Heart left ventricle (tissue), 16 donors: ENCODE results near the gene MAPKAP1. TPM values are rescaled to one million over a fixed set of nuclear protein-coding genes. Genes with fewer than 3 reads are reported as not detected.
"Not testable (repeated sequence)": the region's sequence is repeated elsewhere in the genome, so short reads cannot be mapped to it uniquely, and the experiment has no call there.

ENCODE experiments used
- ATAC-seq, 4 donors: fragments of 200-7000 bp; cut with Tn5 transposase; one replicate each; pipeline ENCODE4 v1.9.1; 2020 to 2022; ENCODE audit warnings: moderate library complexity in 4 of 4, mild to moderate bottlenecking in 3 of 4, moderate number of reproducible peaks in 1 of 4
- DNase-seq, 5 donors: peaks; one replicate each; pipeline ENCODE4 v3.0.0-alpha.2; 2020
- H3K27ac ChIP-seq, 12 donors: fragments of 200-600 bp; sonication (generic) in 4 of 12; one replicate each; pipeline versions ENCODE4 v1.5.0 to v1.8.0; 2016 to 2022; ENCODE audit warnings: mild to moderate bottlenecking in 2 of 12
- H3K27me3 ChIP-seq, 9 donors: fragments of 200-600 bp; sonication (generic) in 2 of 9; one replicate each; pipeline versions ENCODE4 v1.5.1 to v1.8.0; 2016 to 2022; ENCODE audit warnings: mild to moderate bottlenecking in 3 of 9
- H3K36me3 ChIP-seq, 9 donors: fragments of 200-600 bp; sonication (generic) in 2 of 9; one replicate each; pipeline versions ENCODE4 v1.5.0 to v1.8.0; 2018 to 2022; ENCODE audit warnings: mild to moderate bottlenecking in 2 of 9
- H3K4me1 ChIP-seq, 12 donors: fragments of 200-600 bp; sonication (generic) in 4 of 12; one replicate each; pipeline versions ENCODE4 v1.5.0 to v1.8.0; 2016 to 2022; ENCODE audit warnings: mild to moderate bottlenecking in 3 of 12
- H3K4me3 ChIP-seq, 12 donors: fragments of 200-600 bp; sonication (generic) in 4 of 12; one replicate each; pipeline versions ENCODE4 v1.5.0 to v1.8.0; 2017 to 2022; ENCODE audit warnings: mild to moderate bottlenecking in 9 of 12, moderate library complexity in 4 of 12
- H3K9me3 ChIP-seq, 12 donors: fragments of 200-600 bp; sonication (generic) in 4 of 12; one replicate each; pipeline versions ENCODE4 v1.5.0 to v1.8.0; 2016 to 2022; ENCODE audit warnings: mild to moderate bottlenecking in 1 of 12
- CTCF ChIP-seq, 12 donors: fragments of 200-600 bp; sonication (generic) in 4 of 12; IDR thresholded peaks; one replicate each; pipeline versions ENCODE4 v1.5.0 to v1.8.0; 2018 to 2022; ENCODE audit warnings: antibody characterized with exemption in 12 of 12, mild to moderate bottlenecking in 5 of 12
- POLR2A ChIP-seq, 2 donors: fragments of 450-650 bp; IDR thresholded peaks; one replicate each; pipeline ENCODE4 v1.6.1; 2017; ENCODE audit warnings: antibody characterized with exemption in 2 of 2, mild to moderate bottlenecking in 2 of 2, moderate library complexity in 2 of 2
- WGBS, 4 donors: extraction: QIAGEN DNeasy Blood & Tissue Kit in 2 of 4; methylation state at CpG; one replicate each; pipeline versions ENCODE4 v1.1.5 to v1.1.7; 2013 to 2018; 5-methylcytosine and 5-hydroxymethylcytosine counted together
- intact Hi-C, 10 donors: fragments of 100-400 bp; cut with DNase I; formaldehyde crosslinking; loops; one replicate each; pipeline versions ENCODE4 v1.11.1 to v1.14.2; 2022
- polyA plus RNA-seq, 2 donors: library from polyadenylated mRNA; stranded (reverse); fragments of 200-250 nt; gene quantifications; one replicate each; pipeline ENCODE4 v1.2.3, GENCODE V29; 2013
- total RNA-seq, 9 donors: library from RNA; depleted of rRNA in 2 of 9; stranded (reverse); fragments of >200 nt in 2 of 9; fragmentation: NEBNext Ultra II Directional in 3 of 9; extraction: Animal tissue kit (Norgen Biotek cat#: 25700) in 3 of 9; gene quantifications; one replicate each; pipeline versions ENCODE4 v1.1.0 to v1.2.4, GENCODE V29; 2016 to 2023
- donor health status: ischemic (EF 13 %, LVEDD 7.1; RV severe dilation, severe dysfunction).
- donor health status: healthy with polysubstance abuse.
- donor health status: DM: no; HTN: yes; CAD: no.
- donor health status: DM: no; HTN: no; CAD: no.
- donor health status: ischemic (EF 25% LVEDD 6.9; RV normal size, moderate dysfunction).
- donor health status: ischemic (EF 25% LVEDD 5.7; RV mildly dilated, moderate dysfunction).
- donor health status: healthy.
- donor health status: DM: yes; HTN: yes; CAD: no.
- donor health status: ischemic (EF 35%, LVEDD 5.7; RV mildly dilated, moderate dysfunction).
- donor health status: nonischemic (EF 11% LVEDD 7.7; RV severe dilation, severe dysfunction).
- donor health status: DM: yes; HTN: yes; CAD: no.
- donor health status: PGD.
- donor health status: ischemic (EF 29% LVEDD 5.4; RV normal size, mild dysfunction).
- donor health status: nonischemic (EF 23%, LVEDD 6.1; RV moderate dilation, normal function).

MAPKAP1 gene
- total and polyA plus RNA-seq, 11 donors = 76.2 to 145 (median 124) TPM

DNA sequence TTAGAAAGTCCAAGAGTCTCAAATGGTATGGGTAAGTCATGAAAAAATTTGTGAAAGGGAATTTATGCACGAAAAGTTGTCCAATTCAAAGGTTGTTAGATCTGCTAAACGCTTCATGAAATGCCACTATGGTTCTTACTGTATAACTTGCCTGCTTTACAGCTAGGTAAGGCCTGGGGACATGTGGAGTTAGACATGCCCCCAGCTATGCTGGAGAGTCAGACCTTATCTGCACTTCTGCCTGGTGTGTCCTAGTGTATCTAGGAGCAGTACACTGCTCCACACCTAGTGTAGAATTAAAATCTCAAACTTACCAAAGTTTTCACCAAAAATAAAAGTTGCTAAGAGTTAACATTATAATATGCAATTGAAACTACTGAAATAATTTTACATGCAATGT, 136.8 kb downstream of the MAPKAP1 start:
- peaks cover 0 to 19% (median 8%) of the 10 kb centered on the region in 12 donors for H3K9me3 ChIP-seq
- H3K27me3 ChIP-seq = no peaks in the 10 kb centered on the region
- H3K4me1 ChIP-seq = peaks cover 0 to 11% (median 4%) of the 10 kb centered on the region in 12 donors
- DNase-seq (no peak), ATAC-seq (no peak)
- H3K27ac ChIP-seq = no peak overlapping the region
- H3K4me3 ChIP-seq = no peak overlapping the region
- WGBS, 4 donors = 94 to 98% (median 97%) methylated on average over 2 of the region's 2 CpGs
- TF ChIP-seq CTCF (IDR thresholded peaks at IDR 0.05) (no peak), POLR2A (IDR thresholded peaks at IDR 0.05) (no peak)
- intact Hi-C loops = no loop called here
- H3K36me3 ChIP-seq = no peaks in the 10 kb centered on the region

GRCh38 chr9:125568621-125569020, 138.4 kb downstream of the MAPKAP1 start:
- ATAC-seq (no peak), DNase-seq (no peak)
- 45 to 60% (median 54%) methylated on average over 4 of the region's 4 CpGs for WGBS, 4 donors
- Histone ChIP-seq H3K9me3 (peaks cover 0 to 19% (median 8%) of the 10 kb centered on the region in 12 donors), H3K36me3 (no peaks in the 10 kb centered on the region), H3K4me1 (peaks cover 0 to 11% (median 4%) of the 10 kb centered on the region in 12 donors), H3K4me3 (no peak overlapping the region), H3K27me3 (no peaks in the 10 kb centered on the region), H3K27ac (no peak overlapping the region)
- intact Hi-C loops = loop anchor here in 1 of 10 donors (10.0 kb wide), 1 partner anchor 656 kb away; no protein-coding TSS in a partner anchor
- TF ChIP-seq CTCF (IDR thresholded peaks at IDR 0.05) (no peak), POLR2A (IDR thresholded peaks at IDR 0.05) (no peak)

GRCh38 chr9:125566051-125566450, 141.0 kb downstream of the MAPKAP1 start:
- not testable (repeated sequence) for H3K4me3 ChIP-seq, H3K9me3 ChIP-seq, H3K27ac ChIP-seq, H3K27me3 ChIP-seq, H3K36me3 ChIP-seq, DNase-seq, ATAC-seq
- intact Hi-C loops = loop anchor here in 1 of 10 donors (10.0 kb wide), 1 partner anchor 659 kb away; no protein-coding TSS in a partner anchor
- H3K4me1 ChIP-seq = peaks cover 0 to 11% (median 4%) of the 10 kb centered on the region in 12 donors

DNA sequence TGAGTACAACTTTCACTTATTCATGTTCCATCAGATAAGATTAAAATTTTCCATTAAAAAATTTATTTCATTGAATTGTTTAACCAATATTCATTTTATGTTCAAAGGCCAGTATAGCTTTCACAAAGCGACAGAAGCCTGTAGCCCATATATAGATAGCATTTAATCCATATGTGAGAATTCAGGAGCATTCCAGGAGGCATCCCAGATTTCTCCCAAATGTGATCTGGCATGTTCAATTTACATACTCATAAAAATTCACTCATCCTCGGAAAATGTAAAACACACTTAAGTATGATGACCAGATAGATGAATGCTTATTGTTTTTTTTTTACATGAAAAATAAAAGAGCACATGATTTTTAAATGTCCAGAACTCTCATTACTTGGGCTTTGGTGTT, 141.9 kb downstream of the MAPKAP1 start:
- no peaks in the 10 kb centered on the region for H3K9me3 ChIP-seq
- no peak for ATAC-seq
- no peaks in the 10 kb centered on the region for H3K27me3 ChIP-seq
- intact Hi-C loops = loop anchor here in 1 of 10 donors (10.0 kb wide), 1 partner anchor 660 kb away; no protein-coding TSS in a partner anchor
- peaks cover 0 to 11% (median 4%) of the 10 kb centered on the region in 12 donors for H3K4me1 ChIP-seq
- no peak overlapping the region for H3K27ac ChIP-seq
- DNase-seq = no peak
- H3K36me3 ChIP-seq = no peaks in the 10 kb centered on the region
- no peak overlapping the region for H3K4me3 ChIP-seq
- TF ChIP-seq CTCF (IDR thresholded peaks at IDR 0.05) = no peak
- TF ChIP-seq POLR2A (IDR thresholded peaks at IDR 0.05) = no peak
- WGBS, 4 donors = 96 to 99% (median 98%) methylated on average over 2 of the region's 2 CpGs

GRCh38 chr9:125564631-125565030, 142.4 kb downstream of the MAPKAP1 start:
- H3K36me3 ChIP-seq = peaks cover 0 to under 1% (median 0%) of the 10 kb centered on the region in 9 donors
- H3K27ac ChIP-seq = no peak overlapping the region
- TF ChIP-seq CTCF (IDR thresholded peaks at IDR 0.05) (no peak), POLR2A (IDR thresholded peaks at IDR 0.05) (no peak)
- WGBS, 4 donors = 77 to 86% (median 85%) methylated on average over 4 of the region's 4 CpGs
- DNase-seq (no peak), ATAC-seq (no peak)
- no peaks in the 10 kb centered on the region for H3K27me3 ChIP-seq
- H3K9me3 ChIP-seq = no peaks in the 10 kb centered on the region
- no peak overlapping the region for H3K4me3 ChIP-seq
- intact Hi-C loops = loop anchor here in 3 of 10 donors (5.0 to 10.0 kb wide), 3 partner anchors 73 to 663 kb away; no protein-coding TSS in a partner anchor
- peaks cover 0 to 11% (median 4%) of the 10 kb centered on the region in 12 donors for H3K4me1 ChIP-seq
